ENCODE measurements around the gene RASA2.

GRCh38 chr3:141653847-141654246 is 167.0 kb downstream of the RASA2 start:
- TF ChIP-seq CTCF (IDR thresholded peaks at IDR 0.05) (no peak), EP300 (IDR thresholded peaks at IDR 0.05) (no peak), POLR2A (IDR thresholded peaks at IDR 0.05) (no peak)

All from stomach (tissue), 4 donors.